Stomach (tissue), 9 donors: ENCODE measurements around the gene LOXL3. TPM values are rescaled to one million over a fixed set of nuclear protein-coding genes. Genes with fewer than 3 reads are reported as not detected.

ENCODE experiments used
- DNase-seq, 2 donors: peaks; one replicate each; pipeline versions ENCODE4 v3.0.0 to v3.0.0-alpha.2; 2013 to 2019
- H3K27ac ChIP-seq, 5 donors: fragments of 200-600 bp in 4 of 5; sonication (generic) in 4 of 5; one replicate each; pipeline ENCODE4 v1.5.1; 2013 to 2019; ENCODE audit warnings: mild to moderate bottlenecking in 1 of 5, moderate library complexity in 1 of 5
- H3K27me3 ChIP-seq, 3 donors: fragments of 200-600 bp; sonication (generic); one replicate each; pipeline ENCODE4 v1.5.1; 2017 to 2019; ENCODE audit warnings: mixed run types in 1 of 3
- H3K36me3 ChIP-seq, 4 donors: fragments of 200-600 bp; sonication (generic); 1 replicate in 3 of 4; 2 replicates in 1 of 4; pipeline ENCODE4 v1.5.1; 2016 to 2019
- H3K4me1 ChIP-seq, 4 donors: fragments of 200-600 bp; sonication (generic); one replicate each; pipeline ENCODE4 v1.5.1; 2016 to 2019
- H3K4me3 ChIP-seq, 4 donors: fragments of 200-600 bp; sonication (generic) in 3 of 4; one replicate each; pipeline ENCODE4 v1.5.1; 2016 to 2019; ENCODE audit warnings: mild to moderate bottlenecking in 1 of 4
- H3K9me3 ChIP-seq, 4 donors: fragments of 200-600 bp; sonication (generic); one replicate each; pipeline ENCODE4 v1.5.1; 2016 to 2019
- CTCF ChIP-seq, 7 experiments: fragments of 450-650 bp in 4 of 7; fragments of 200-600 bp in 3 of 7; sonication (generic) in 3 of 7; IDR thresholded peaks; one replicate each; pipeline ENCODE4 v1.5.1; 2016 to 2019; ENCODE audit warnings: antibody characterized with exemption in 7 of 7, control low read depth in 2 of 7, mild to moderate bottlenecking in 1 of 7
- EP300 ChIP-seq: sonication (generic); formaldehyde crosslinking; IDR thresholded peaks from one replicate; pipeline ENCODE4 v1.6.1; 2017; ENCODE audit warnings: antibody characterized with exemption
- POLR2A ChIP-seq, 4 donors: fragments of 450-650 bp; IDR thresholded peaks; one replicate each; pipeline ENCODE4 v1.6.1; 2016; ENCODE audit warnings: antibody characterized with exemption in 4 of 4, control low read depth in 2 of 4, mild to moderate bottlenecking in 1 of 4, moderate library complexity in 1 of 4
- POLR2AphosphoS5 ChIP-seq, 3 donors: sonication (generic); formaldehyde crosslinking; IDR thresholded peaks; one replicate each; pipeline ENCODE4 v1.6.1; 2016; ENCODE audit warnings: antibody characterized with exemption in 3 of 3
- WGBS, 5 donors: extraction: QIAGEN DNeasy Blood & Tissue Kit in 3 of 5; methylation state at CpG; one replicate each; pipeline versions ENCODE4 v1.1.5 to v1.1.7; 2013 to 2018; 5-methylcytosine and 5-hydroxymethylcytosine counted together
- intact Hi-C: fragments of 100-400 bp; cut with DNase I; formaldehyde crosslinking; loops from one replicate; pipeline ENCODE4 v1.15.1; 2023; ENCODE audit warnings: low total_unique reads
- polyA plus RNA-seq, 3 donors: library from polyadenylated mRNA; stranded (reverse); fragments of 200-250 nt; gene quantifications; one replicate each; pipeline ENCODE4 v1.2.3, GENCODE V29; 2013
- total RNA-seq, 5 donors: library from RNA; depleted of rRNA; stranded (reverse); fragments of >200 nt; gene quantifications; one replicate each; pipeline versions ENCODE4 v1.1.0 to v1.2.3, GENCODE V29; 2014 to 2016
- donor health status: healthy with polysubstance abuse.
- donor health status: Bipolar disorder and iron deficiency.
- donor health status: healthy.

Gene LOXL3
- total and polyA plus RNA-seq, 8 donors, result 0.76 to 49.0 (median 1.4) TPM

- TF ChIP-seq CTCF (IDR thresholded peaks at IDR 0.05) (no peak), POLR2AphosphoS5 (IDR thresholded peaks at IDR 0.05) (no peak), POLR2A (IDR thresholded peaks at IDR 0.05) (no peak), EP300 (no peak)
- Histone ChIP-seq H3K36me3 (peaks cover 8 to 14% (median 10%) of the 10 kb centered on the region in 4 donors), H3K4me1 (peaks cover 0 to 65% (median 41%) of the 10 kb centered on the region in 4 donors), H3K27me3 (no peaks in the 10 kb centered on the region), H3K27ac (peak overlapping the region in 2 of 5 donors; percentile 91 to 94), H3K4me3 (peak overlapping the region in 2 of 4 donors; percentile 78 to 85), H3K9me3 (no peaks in the 10 kb centered on the region)
- WGBS, 5 donors, result 79 to 94% (median 85%) methylated on average over 14 of the region's 14 CpGs
- no peak for DNase-seq
- intact Hi-C loops, result no loop called here
These were observed 2.4 kb upstream of the LOXL3 start for GRCh38 chr2:74556159-74556558.

GRCh38 chr2:74555610-74556103, 1.9 kb upstream of the LOXL3 start:
- DNase-seq, result no peak
- Histone ChIP-seq H3K4me1 (peaks cover 0 to 65% (median 41%) of the 10 kb centered on the region in 4 donors), H3K36me3 (peaks cover 8 to 14% (median 10%) of the 10 kb centered on the region in 4 donors), H3K27ac (peak overlapping the region; percentile 88 to 94 (median 91)), H3K4me3 (peak overlapping the region; percentile 78 to 85 (median 80)), H3K27me3 (no peaks in the 10 kb centered on the region), H3K9me3 (no peaks in the 10 kb centered on the region)
- intact Hi-C loops, result no loop called here
- TF ChIP-seq POLR2AphosphoS5 (IDR thresholded peaks at IDR 0.05) (no peak), CTCF (IDR thresholded peaks at IDR 0.05) (no peak), POLR2A (IDR thresholded peaks at IDR 0.05) (no peak), EP300 (no peak)
- 58 to 76% (median 66%) methylated on average over 11 to 17 of the region's 17 CpGs for WGBS, 5 donors

GRCh38 chr2:74554820-74555531, 1.2 kb upstream of the LOXL3 start:
- DNase-seq, result peak; percentile 66 to 81
- Histone ChIP-seq H3K4me3 (peak overlapping the region; percentile 78 to 85 (median 80)), H3K36me3 (peaks cover 8 to 14% (median 10%) of the 10 kb centered on the region in 4 donors), H3K4me1 (peaks cover 0 to 68% (median 41%) of the 10 kb centered on the region in 4 donors), H3K27ac (peak overlapping the region; percentile 88 to 94 (median 91)), H3K27me3 (no peaks in the 10 kb centered on the region), H3K9me3 (no peaks in the 10 kb centered on the region)
- peak in 1 of 4 donors; percentile 1 for TF ChIP-seq POLR2A (IDR thresholded peaks at IDR 0.05)
- TF ChIP-seq CTCF (IDR thresholded peaks at IDR 0.05), result no peak
- no peak for TF ChIP-seq EP300
- no peak for TF ChIP-seq POLR2AphosphoS5 (IDR thresholded peaks at IDR 0.05)
- intact Hi-C loops, result no loop called here
- WGBS, 5 donors, result 0 to 3% (median 1%) methylated on average over 26 to 58 of the region's 58 CpGs

- Histone ChIP-seq H3K4me1 (peaks cover 14 to 75% (median 51%) of the 10 kb centered on the region in 4 donors), H3K27ac (peak overlapping the region; percentile 10 to 94 (median 91)), H3K9me3 (no peaks in the 10 kb centered on the region), H3K27me3 (peaks cover 0 to 5% (median 0%) of the 10 kb centered on the region in 3 donors), H3K4me3 (peak overlapping the region; percentile 78 to 85 (median 80)), H3K36me3 (peaks cover 8 to 14% (median 10%) of the 10 kb centered on the region in 4 donors)
- TF ChIP-seq CTCF (IDR thresholded peaks at IDR 0.05), result no peak
- no peak for TF ChIP-seq EP300
- no peak for TF ChIP-seq POLR2AphosphoS5 (IDR thresholded peaks at IDR 0.05)
- TF ChIP-seq POLR2A (IDR thresholded peaks at IDR 0.05), result no peak
- WGBS, 5 donors, result 45 to 57% (median 55%) methylated on average over 25 to 27 of the region's 27 CpGs
- DNase-seq, result peak in 1 of 2 donors; percentile 67
- intact Hi-C loops, result no loop called here
These were observed 579 bp downstream of the LOXL3 start for GRCh38 chr2:74552914-74553811.
